Peyer's patch (tissue), 4 donors: ENCODE results near the gene CDH4. TPM values are rescaled to one million over a fixed set of nuclear protein-coding genes. Genes with fewer than 3 reads are reported as not detected.
A peak's percentile ranks its signal among the peaks of the same experiment; 100 is the strongest.

ENCODE experiments used
- DNase-seq, 3 donors: peaks; one replicate each; pipeline ENCODE4 v3.0.0-alpha.2; 2017 to 2019
- H3K27ac ChIP-seq, 4 donors: fragments of 200-600 bp; sonication (generic); one replicate each; pipeline ENCODE4 v1.5.1; 2016 to 2019
- H3K27me3 ChIP-seq, 2 donors: fragments of 200-600 bp; sonication (generic); one replicate each; pipeline ENCODE4 v1.5.1; 2019
- H3K36me3 ChIP-seq, 3 donors: fragments of 200-600 bp; sonication (generic); one replicate each; pipeline ENCODE4 v1.5.1; 2016 to 2019
- H3K4me1 ChIP-seq, 4 donors: fragments of 200-600 bp; sonication (generic); one replicate each; pipeline ENCODE4 v1.5.1; 2016 to 2019
- H3K4me3 ChIP-seq, 4 donors: fragments of 200-600 bp; sonication (generic); 1 replicate in 3 of 4; 2 replicates in 1 of 4; pipeline ENCODE4 v1.5.1; 2016 to 2019; ENCODE audit warnings: mild to moderate bottlenecking in 1 of 4
- H3K9me3 ChIP-seq, 4 donors: fragments of 200-600 bp; sonication (generic); one replicate each; pipeline ENCODE4 v1.5.1; 2016 to 2019; ENCODE audit warnings: mild to moderate bottlenecking in 1 of 4
- CTCF ChIP-seq, 6 experiments: fragments of 450-650 bp in 4 of 6; fragments of 200-600 bp in 2 of 6; sonication (generic) in 1 of 6; IDR thresholded peaks; one replicate each; pipeline ENCODE4 v1.5.1; 2017 to 2019; ENCODE audit warnings: antibody characterized with exemption in 6 of 6, mild to moderate bottlenecking in 3 of 6, moderate library complexity in 1 of 6
- POLR2A ChIP-seq, 2 donors: fragments of 450-650 bp; IDR thresholded peaks; one replicate each; pipeline ENCODE4 v1.5.1; 2017; ENCODE audit warnings: antibody characterized with exemption in 2 of 2, mild to moderate bottlenecking in 2 of 2, moderate library complexity in 2 of 2
- total RNA-seq, 4 donors: library from RNA; depleted of rRNA; stranded (reverse); fragments of >200 nt; gene quantifications; one replicate each; pipeline ENCODE4 v1.1.0, GENCODE V29; 2016

Gene CDH4
- total RNA-seq, 4 donors from 2014 or later = 0.27 TPM; not detected in 3

- peaks cover 0 to 3% (median 0%) of the 10 kb centered on the region in 4 donors for H3K9me3 ChIP-seq
- no peaks in the 10 kb centered on the region for H3K4me1 ChIP-seq
- H3K27ac ChIP-seq = no peak overlapping the region
- TF ChIP-seq POLR2A (IDR thresholded peaks at IDR 0.05) = no peak
- no peak for TF ChIP-seq CTCF (IDR thresholded peaks at IDR 0.05)
- no peaks in the 10 kb centered on the region for H3K27me3 ChIP-seq
- H3K36me3 ChIP-seq = no peaks in the 10 kb centered on the region
- peak in 1 of 3 donors; percentile 24 for DNase-seq
- no peak overlapping the region for H3K4me3 ChIP-seq
Observed at GRCh38 chr20:61776491-61777075, 524.5 kb downstream of the CDH4 start.

DNA sequence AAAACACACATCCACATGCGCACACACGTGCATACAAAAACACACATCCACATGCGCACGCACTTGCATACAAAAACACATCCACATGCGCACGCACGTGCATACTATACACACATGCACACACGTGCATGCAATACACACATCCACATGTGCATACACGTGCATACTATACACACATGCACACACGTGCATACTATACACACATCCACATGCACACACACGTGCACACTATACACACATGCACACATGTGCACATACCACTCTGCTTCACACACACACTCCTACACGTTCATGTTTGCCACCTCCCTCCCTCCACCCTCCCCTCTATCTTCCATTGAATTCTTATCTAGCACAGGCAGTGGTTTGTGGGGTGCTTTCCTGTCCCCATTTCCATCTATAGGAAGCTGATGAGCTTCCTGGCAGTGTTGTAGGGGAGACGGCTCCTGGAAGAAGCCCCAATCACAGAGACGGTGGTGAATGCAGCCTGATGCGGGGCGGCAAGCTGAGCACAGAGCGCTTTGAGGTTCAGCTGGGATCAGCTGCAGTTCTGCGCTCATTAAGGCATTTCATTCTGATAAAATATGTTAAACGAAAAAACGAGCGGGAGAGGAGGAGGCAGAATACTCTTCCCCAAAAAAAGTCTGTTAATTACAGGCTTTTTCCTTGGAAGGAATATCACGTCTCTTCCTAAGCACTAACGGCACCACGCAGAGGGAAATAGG lies 525.9 kb downstream of the CDH4 start:
- H3K27me3 ChIP-seq = no peaks in the 10 kb centered on the region
- TF ChIP-seq CTCF (IDR thresholded peaks at IDR 0.05) (no peak), POLR2A (IDR thresholded peaks at IDR 0.05) (no peak)
- peaks cover 0 to 6% (median 0%) of the 10 kb centered on the region in 4 donors for H3K9me3 ChIP-seq
- no peaks in the 10 kb centered on the region for H3K4me1 ChIP-seq
- no peak overlapping the region for H3K4me3 ChIP-seq
- DNase-seq = peak in 1 of 3 donors; percentile 15
- H3K27ac ChIP-seq = no peak overlapping the region
- H3K36me3 ChIP-seq = no peaks in the 10 kb centered on the region

- Histone ChIP-seq H3K4me1 (no peaks in the 10 kb centered on the region), H3K9me3 (peaks cover 0 to 6% (median 0%) of the 10 kb centered on the region in 4 donors), H3K36me3 (no peaks in the 10 kb centered on the region), H3K27me3 (no peaks in the 10 kb centered on the region), H3K4me3 (no peak overlapping the region), H3K27ac (no peak overlapping the region)
- no peak for TF ChIP-seq POLR2A (IDR thresholded peaks at IDR 0.05)
- no peak for TF ChIP-seq CTCF (IDR thresholded peaks at IDR 0.05)
- peak in 1 of 3 donors; percentile 12 for DNase-seq
Observed at GRCh38 chr20:61778495-61778863, 526.4 kb downstream of the CDH4 start.

DNA sequence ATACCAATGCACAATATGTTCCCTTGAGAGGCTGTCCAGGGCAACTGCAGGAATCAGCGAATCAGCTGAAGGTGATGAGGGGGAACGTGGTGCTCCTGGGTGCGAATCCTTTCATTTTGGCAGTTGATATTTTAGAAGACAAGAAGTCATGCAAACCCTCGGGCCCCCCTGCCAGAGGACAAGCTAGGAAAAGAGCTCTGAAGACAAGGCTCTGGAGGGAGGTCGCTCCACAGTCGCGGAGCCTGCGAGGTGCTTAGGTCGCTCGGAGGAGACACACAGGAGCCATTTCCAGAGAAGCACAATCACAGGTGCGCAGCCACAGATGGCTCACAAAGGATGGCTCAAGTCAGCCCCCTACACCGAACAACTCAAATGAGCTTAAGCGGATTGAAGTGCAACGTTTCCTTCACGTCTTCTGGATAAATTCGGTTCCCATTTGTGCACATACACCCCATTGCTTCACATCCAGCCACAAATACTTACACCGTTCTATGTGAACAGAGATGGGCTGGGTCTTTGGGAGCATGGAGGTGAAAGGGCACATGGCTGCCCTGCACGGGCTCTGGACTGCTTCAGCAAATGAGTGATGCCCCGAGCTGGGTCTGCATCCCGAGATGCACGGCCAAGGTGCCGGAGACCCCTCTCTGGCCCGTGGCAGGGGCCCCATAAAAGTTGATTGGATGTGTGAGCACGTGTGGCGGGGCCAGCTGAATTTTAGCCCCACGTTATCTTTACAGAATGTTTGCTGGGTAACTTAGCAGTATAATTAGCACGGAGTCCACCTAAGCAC lies 527.3 kb downstream of the CDH4 start:
- TF ChIP-seq CTCF (IDR thresholded peaks at IDR 0.05) (no peak), POLR2A (IDR thresholded peaks at IDR 0.05) (no peak)

DNA sequence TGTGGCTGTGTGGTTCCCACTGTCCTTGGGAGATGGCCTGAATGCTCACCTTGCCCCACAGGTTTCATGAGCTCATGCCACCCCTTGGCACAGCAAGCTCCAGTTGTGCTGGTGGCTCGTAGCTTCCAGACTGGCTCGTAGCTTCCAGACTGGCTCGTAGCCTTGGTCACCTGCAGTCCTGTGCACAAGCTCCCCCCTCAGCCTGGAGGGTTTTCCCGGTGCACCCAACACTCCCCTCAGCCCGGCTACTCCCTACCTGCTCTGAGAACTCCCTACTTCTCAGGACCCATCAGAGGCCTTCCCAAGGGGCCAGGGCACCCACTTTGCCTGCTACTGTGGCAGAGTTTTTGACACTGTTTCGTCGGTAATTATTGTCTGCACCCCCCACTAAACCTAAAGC lies 528.0 kb downstream of the CDH4 start:
- H3K27ac ChIP-seq = no peak overlapping the region
- H3K4me3 ChIP-seq = no peak overlapping the region
- H3K36me3 ChIP-seq = no peaks in the 10 kb centered on the region
- H3K27me3 ChIP-seq = no peaks in the 10 kb centered on the region
- no peak for TF ChIP-seq CTCF (IDR thresholded peaks at IDR 0.05)
- no peak for TF ChIP-seq POLR2A (IDR thresholded peaks at IDR 0.05)
- peak in 1 of 3 donors; percentile 15 for DNase-seq
- H3K9me3 ChIP-seq = peaks cover 0 to 6% (median 0%) of the 10 kb centered on the region in 4 donors
- no peaks in the 10 kb centered on the region for H3K4me1 ChIP-seq

More for the DNA sequence above, 527.3 kb downstream of the CDH4 start:
- no peaks in the 10 kb centered on the region for H3K27me3 ChIP-seq
- H3K4me1 ChIP-seq = no peaks in the 10 kb centered on the region
- no peak overlapping the region for H3K27ac ChIP-seq
- no peak overlapping the region for H3K4me3 ChIP-seq
- no peaks in the 10 kb centered on the region for H3K36me3 ChIP-seq
- peak in 1 of 3 donors; percentile 15 for DNase-seq
- peaks cover 0 to 6% (median 0%) of the 10 kb centered on the region in 4 donors for H3K9me3 ChIP-seq
